Calu3 (cell line): ENCODE data around the gene MARK4. TPM values are rescaled to one million over a fixed set of nuclear protein-coding genes. Genes with fewer than 3 reads are reported as not detected.

Experiments
- BruUV-seq: library from RNA; stranded (reverse); fragments of 400-500 nt; replicated peaks from 2 replicates; lab custom pipeline; 2021; lab: Mats Ljungman, UMichigan
- CTCF ChIA-PET: fragments of 300-600 bp; sonication (Branson Sonifier 250); formaldehyde crosslinking; loops from one replicate; lab custom pipeline; 2022; ENCODE audit warnings: antibody characterized with exemption; lab: Charles Lee
- DNase-seq: peaks from one replicate; pipeline ENCODE4 v3.0.0; 2022
- H3K27ac Mint-ChIP-seq: one replicate; pipeline ENCODE4 v1.8.0; 2022; ENCODE audit warnings: mixed read lengths; ENCODE audit not compliant: unreplicated experiment
- H3K27me3 Mint-ChIP-seq: one replicate; pipeline ENCODE4 v1.8.0; 2022; ENCODE audit warnings: mixed read lengths; ENCODE audit not compliant: unreplicated experiment
- H3K36me3 Mint-ChIP-seq: one replicate; pipeline ENCODE4 v1.8.0; 2022; ENCODE audit warnings: mild to moderate bottlenecking, moderate library complexity, mixed read lengths; ENCODE audit not compliant: insufficient read depth, unreplicated experiment
- H3K4me1 Mint-ChIP-seq: one replicate; pipeline ENCODE4 v1.8.0; 2022; ENCODE audit warnings: mild to moderate bottlenecking, low read depth, mixed read lengths; ENCODE audit not compliant: unreplicated experiment
- H3K4me3 Mint-ChIP-seq: one replicate; pipeline ENCODE4 v1.8.0; 2022; ENCODE audit warnings: mild to moderate bottlenecking, low read depth, moderate library complexity, mixed read lengths; ENCODE audit not compliant: unreplicated experiment
- H3K9me3 Mint-ChIP-seq: one replicate; pipeline ENCODE4 v1.8.0; 2022; ENCODE audit warnings: low read depth, mixed read lengths; ENCODE audit not compliant: unreplicated experiment
- CTCF ChIP-seq: fragments of 200-600 bp; IDR thresholded peaks from one replicate; pipeline ENCODE4 v1.8.0; 2022; ENCODE audit warnings: antibody characterized with exemption; ENCODE audit not compliant: unreplicated experiment
- intact Hi-C: fragments of 100-400 bp; cut with micrococcal nuclease; formaldehyde crosslinking; loops from one replicate; pipeline ENCODE4 v1.10.0; 2022; ENCODE audit not compliant: unreplicated experiment
- total RNA-seq: library from RNA; stranded (reverse); gene quantifications from 2 replicates; pipeline ENCODE4 v1.2.3, GENCODE V29; 2022

Gene MARK4
- total RNA-seq, 1 experiment from 2014 or later: 45.9 TPM

- Mint-ChIP-seq H3K4me3 (no peak overlapping the region), H3K36me3 (no peaks in the 10 kb centered on the region), H3K9me3 (no peaks in the 10 kb centered on the region), H3K4me1 (peaks cover 8% of the 10 kb centered on the region), H3K27ac (no peak overlapping the region), H3K27me3 (peaks cover 54% of the 10 kb centered on the region)
- intact Hi-C loops: no loop called here
- CTCF ChIA-PET: interaction anchor here (1.3 kb wide), 1 partner anchor 32 kb away, joined by 3 read pairs; no protein-coding TSS in a partner anchor
- no peak for TF ChIP-seq CTCF
- no TSS peak for BruUV-seq
- no peak for DNase-seq
Measured at GRCh38 chr19:45244133-45244794, 6.8 kb upstream of the MARK4 start.

GRCh38 chr19:45245334-45245787 is 5.7 kb upstream of the MARK4 start, which contains the start of gene EXOC3L2:
TSS of gene EXOC3L2 (minus strand) at chr19:45245407. CDS start at chr19:45239045, 6,362 bp downstream.
- Mint-ChIP-seq H3K27me3 (peaks cover 57% of the 10 kb centered on the region), H3K4me1 (peaks cover 10% of the 10 kb centered on the region), H3K27ac (no peak within 1 kb of the TSS), H3K9me3 (no peaks in the 10 kb centered on the region), H3K36me3 (peaks cover 4% of the 10 kb centered on the region), H3K4me3 (no peak within 1 kb of the TSS)
- intact Hi-C loops: no loop called here
- no peak for DNase-seq
- BruUV-seq: no TSS peak
- CTCF ChIA-PET: interaction anchor here (0.5 to 1.3 kb wide), 2 partner anchors 33 to 71 kb away, joined by 3 to 5 read pairs; no protein-coding TSS in a partner anchor
- TF ChIP-seq CTCF: no peak

- Mint-ChIP-seq H3K27ac (no peak overlapping the region), H3K36me3 (peaks cover 8% of the 10 kb centered on the region), H3K9me3 (no peaks in the 10 kb centered on the region), H3K4me1 (peaks cover 14% of the 10 kb centered on the region), H3K4me3 (no peak overlapping the region), H3K27me3 (peaks cover 62% of the 10 kb centered on the region)
- no peak for TF ChIP-seq CTCF
- DNase-seq: no peak
- intact Hi-C loops: no loop called here
- BruUV-seq: no TSS peak
- CTCF ChIA-PET: interaction anchor here (0.5 to 1.3 kb wide), 2 partner anchors 33 to 40 kb away, joined by 3 to 5 read pairs; no protein-coding TSS in a partner anchor
Measured at GRCh38 chr19:45245826-45246225, 5.2 kb upstream of the MARK4 start.

GRCh38 chr19:45247136-45247535 is 3.9 kb upstream of the MARK4 start:
- no peak for DNase-seq
- H3K36me3 Mint-ChIP-seq: peaks cover 19% of the 10 kb centered on the region
- CTCF ChIA-PET: interaction anchor here (1.2 to 3.0 kb wide), 2 partner anchors 47 to 69 kb away, joined by 3 to 10 read pairs; partner anchors contain the start of gene TRAPPC6A
- no TSS peak for BruUV-seq
- H3K27me3 Mint-ChIP-seq: peaks cover 57% of the 10 kb centered on the region
- no peak for TF ChIP-seq CTCF
- no peak overlapping the region for H3K4me3 Mint-ChIP-seq
- peaks cover 13% of the 10 kb centered on the region for H3K4me1 Mint-ChIP-seq
- H3K9me3 Mint-ChIP-seq: no peaks in the 10 kb centered on the region
- no peak overlapping the region for H3K27ac Mint-ChIP-seq
- intact Hi-C loops: no loop called here
